Choroid plexus epithelial cell (primary cell): Measurements from ENCODE around the gene PFKFB1.
A peak's percentile ranks its signal among the peaks of the same experiment; 100 is the strongest.
"Not testable (repeated sequence)": the region's sequence is repeated elsewhere in the genome, so short reads cannot be mapped to it uniquely, and the experiment has no call there.

ENCODE experiments used
- DNase-seq: peaks from one replicate; pipeline ENCODE4 v3.0.0-alpha.2; 2010; ENCODE audit warnings: low read depth
- H3K4me3 ChIP-seq: 2 replicates; pipeline ENCODE4 v1.5.1; 2011; ENCODE audit warnings: low read depth, mild to moderate bottlenecking, control low read depth, low read length, moderate library complexity
- TF ChIP-seq, protein P1 (sequence below): conservative IDR thresholded peaks from 2 replicates; pipeline ENCODE4 v1.5.1; 2011; ENCODE audit warnings: low read depth, mild to moderate bottlenecking, control low read depth, inconsistent platforms, low read length, moderate library complexity

PFKFB1 gene

GRCh38 chrX:54992911-54993622 is 921 bp downstream of the PFKFB1 start:
- no peak overlapping the region for H3K4me3 ChIP-seq
- TF ChIP-seq, protein P1, sequence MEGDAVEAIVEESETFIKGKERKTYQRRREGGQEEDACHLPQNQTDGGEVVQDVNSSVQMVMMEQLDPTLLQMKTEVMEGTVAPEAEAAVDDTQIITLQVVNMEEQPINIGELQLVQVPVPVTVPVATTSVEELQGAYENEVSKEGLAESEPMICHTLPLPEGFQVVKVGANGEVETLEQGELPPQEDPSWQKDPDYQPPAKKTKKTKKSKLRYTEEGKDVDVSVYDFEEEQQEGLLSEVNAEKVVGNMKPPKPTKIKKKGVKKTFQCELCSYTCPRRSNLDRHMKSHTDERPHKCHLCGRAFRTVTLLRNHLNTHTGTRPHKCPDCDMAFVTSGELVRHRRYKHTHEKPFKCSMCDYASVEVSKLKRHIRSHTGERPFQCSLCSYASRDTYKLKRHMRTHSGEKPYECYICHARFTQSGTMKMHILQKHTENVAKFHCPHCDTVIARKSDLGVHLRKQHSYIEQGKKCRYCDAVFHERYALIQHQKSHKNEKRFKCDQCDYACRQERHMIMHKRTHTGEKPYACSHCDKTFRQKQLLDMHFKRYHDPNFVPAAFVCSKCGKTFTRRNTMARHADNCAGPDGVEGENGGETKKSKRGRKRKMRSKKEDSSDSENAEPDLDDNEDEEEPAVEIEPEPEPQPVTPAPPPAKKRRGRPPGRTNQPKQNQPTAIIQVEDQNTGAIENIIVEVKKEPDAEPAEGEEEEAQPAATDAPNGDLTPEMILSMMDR: no peak
- no peak for DNase-seq

DNA sequence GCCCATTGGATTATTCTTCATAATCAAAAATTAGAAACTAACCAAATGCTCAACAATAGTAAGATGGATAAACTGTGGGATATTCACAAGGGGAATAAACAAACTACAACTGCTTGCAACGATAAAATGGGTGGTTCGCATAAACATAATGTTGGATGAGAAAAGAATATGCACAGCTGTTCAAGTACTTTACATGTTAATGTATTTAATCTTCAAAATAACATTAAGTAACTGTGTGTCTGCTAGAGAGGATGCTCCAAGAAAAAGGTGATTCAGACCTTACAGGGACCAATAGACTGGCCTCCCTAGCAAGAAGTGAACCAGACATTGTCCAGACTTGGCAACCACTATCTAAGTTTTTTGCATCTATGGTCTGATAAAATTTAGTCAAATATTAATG is 2.3 kb downstream of the PFKFB1 start:
- DNase-seq: no peak
- H3K4me3 ChIP-seq: no peak overlapping the region
- TF ChIP-seq, protein P1: no peak

GRCh38 chrX:54983306-54983705 is 10.7 kb downstream of the PFKFB1 start:
- DNase-seq, H3K4me3 ChIP-seq: not testable (repeated sequence)

DNA sequence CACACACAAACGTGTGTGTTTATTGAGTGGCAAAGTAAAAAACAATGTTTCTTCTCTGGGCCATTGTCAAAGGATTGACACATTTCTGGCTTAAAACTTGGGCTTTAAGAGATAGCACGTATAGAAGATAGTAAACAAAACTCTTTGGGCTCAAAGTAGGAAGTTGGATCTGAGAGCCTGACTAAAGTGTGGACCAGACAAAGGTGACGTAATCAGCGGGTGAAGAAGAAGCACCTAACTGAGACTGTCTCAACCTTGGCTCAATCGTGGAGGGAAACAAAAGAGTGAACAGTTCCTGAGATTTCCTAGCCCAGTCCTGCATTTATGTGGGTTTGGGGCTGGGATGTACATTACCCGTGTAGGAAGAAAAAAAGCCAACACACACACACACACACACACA is 13.7 kb downstream of the PFKFB1 start:
- TF ChIP-seq, protein P1: no peak
- no peak overlapping the region for H3K4me3 ChIP-seq
- DNase-seq: no peak

DNA sequence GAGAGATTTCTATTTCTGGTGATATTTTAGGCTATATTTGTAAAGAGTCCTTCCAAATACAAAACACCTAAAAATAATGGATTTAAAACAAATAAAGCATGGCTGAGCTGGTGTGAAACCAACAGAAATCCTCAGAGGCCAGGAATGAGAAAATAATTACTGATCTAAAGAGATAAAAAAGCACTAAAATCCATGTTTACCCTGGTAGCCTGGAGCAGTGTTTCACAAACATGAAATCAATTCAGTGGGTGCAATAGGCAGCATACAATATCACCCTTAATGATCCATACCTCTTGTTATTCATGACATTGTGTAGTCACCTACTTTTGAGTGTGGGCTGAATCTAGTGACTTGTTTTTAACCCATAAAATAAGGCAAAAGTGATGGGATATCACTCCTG is 14.6 kb downstream of the PFKFB1 start:
- DNase-seq: no peak
- TF ChIP-seq, protein P1: no peak
- no peak overlapping the region for H3K4me3 ChIP-seq

DNA sequence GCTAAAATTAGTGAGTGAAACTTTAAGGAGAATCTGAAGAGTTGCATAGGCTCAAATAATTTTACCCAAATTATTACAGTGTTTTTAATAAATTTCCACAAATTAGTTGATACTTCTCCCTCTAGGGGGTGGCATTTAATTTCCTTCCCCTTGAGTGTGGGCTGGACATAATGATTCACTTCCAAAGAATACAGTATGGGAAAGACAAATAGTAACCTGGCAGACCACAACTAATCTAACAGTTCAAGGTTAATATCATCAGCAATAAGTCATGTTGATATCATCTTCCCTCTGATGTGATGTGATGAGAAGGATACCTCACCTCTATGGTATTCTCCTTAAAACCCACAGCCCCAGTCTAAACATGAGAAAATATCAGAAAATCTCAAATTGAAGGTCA is 15.5 kb downstream of the PFKFB1 start:
- TF ChIP-seq, protein P1: no peak
- no peak overlapping the region for H3K4me3 ChIP-seq
- DNase-seq: peak; percentile 8

GRCh38 chrX:54977387-54977786 is 16.6 kb downstream of the PFKFB1 start:
- no peak for DNase-seq
- TF ChIP-seq, protein P1: no peak
- H3K4me3 ChIP-seq: no peak overlapping the region
